HG03442 (cell line): ENCODE measurements around the gene COL1A1.

Source experiments
- ATAC-seq: cut with Tn5 transposase; IDR thresholded peaks from one replicate; pipeline ENCODE4 v1.9.1; 2021; ENCODE audit warnings: mild to moderate bottlenecking, moderate library complexity; ENCODE audit not compliant: unreplicated experiment

The COL1A1 gene

DNA sequence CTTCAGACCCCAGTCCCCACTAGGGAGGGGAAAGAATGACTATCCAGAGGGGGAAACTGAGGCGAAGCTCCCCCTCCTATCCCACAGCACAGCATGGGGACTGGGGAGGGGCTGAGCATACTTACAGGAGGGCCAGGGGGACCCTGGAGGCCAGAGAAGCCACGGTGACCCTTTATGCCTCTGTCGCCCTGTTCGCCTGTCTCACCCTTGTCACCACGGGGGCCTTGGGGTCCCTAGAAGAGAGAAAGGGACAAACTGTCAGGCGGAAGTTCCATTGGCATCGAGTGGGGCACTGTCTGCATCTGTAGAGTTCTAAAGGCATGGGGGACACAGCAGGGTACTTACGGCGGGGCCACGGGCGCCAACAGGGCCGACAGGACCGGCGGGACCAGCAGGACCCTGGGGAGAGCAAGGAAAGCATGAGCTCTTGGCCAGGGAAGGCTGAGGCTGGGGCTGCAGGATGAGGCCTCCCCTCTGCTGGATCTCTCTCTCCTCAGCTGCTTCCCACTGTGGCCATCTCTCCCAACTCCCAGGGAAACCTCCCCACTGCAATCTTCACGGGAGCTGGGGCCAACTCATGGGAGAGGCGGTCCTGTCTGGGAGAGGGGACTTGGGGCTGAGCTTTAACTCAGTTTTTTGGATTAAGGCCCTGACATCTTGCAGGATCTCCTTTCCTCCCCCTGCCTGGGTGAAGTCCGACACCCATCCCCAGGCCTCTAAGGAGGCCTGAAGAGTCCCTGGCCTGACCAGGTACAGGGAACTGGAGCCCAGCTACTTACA is 13.5 kb downstream of the COL1A1 start:
- no peak for ATAC-seq

GRCh38 chr17:50187394-50187725 is 14.1 kb downstream of the COL1A1 start:
- ATAC-seq: no peak

GRCh38 chr17:50186661-50187393 is 14.6 kb downstream of the COL1A1 start:
- no peak for ATAC-seq

- no peak for ATAC-seq
Observed at GRCh38 chr17:50185631-50186471, 15.6 kb downstream of the COL1A1 start.

- ATAC-seq: no peak
Observed at GRCh38 chr17:50184611-50185398, 16.6 kb downstream of the COL1A1 start.

GRCh38 chr17:50184064-50184463 is 17.4 kb downstream of the COL1A1 start:
- ATAC-seq: no peak

- no peak for ATAC-seq
Observed at GRCh38 chr17:50183421-50183994, 17.9 kb downstream of the COL1A1 start.

GRCh38 chr17:50182783-50183420 is 18.5 kb downstream of the COL1A1 start:
- ATAC-seq: no peak

DNA sequence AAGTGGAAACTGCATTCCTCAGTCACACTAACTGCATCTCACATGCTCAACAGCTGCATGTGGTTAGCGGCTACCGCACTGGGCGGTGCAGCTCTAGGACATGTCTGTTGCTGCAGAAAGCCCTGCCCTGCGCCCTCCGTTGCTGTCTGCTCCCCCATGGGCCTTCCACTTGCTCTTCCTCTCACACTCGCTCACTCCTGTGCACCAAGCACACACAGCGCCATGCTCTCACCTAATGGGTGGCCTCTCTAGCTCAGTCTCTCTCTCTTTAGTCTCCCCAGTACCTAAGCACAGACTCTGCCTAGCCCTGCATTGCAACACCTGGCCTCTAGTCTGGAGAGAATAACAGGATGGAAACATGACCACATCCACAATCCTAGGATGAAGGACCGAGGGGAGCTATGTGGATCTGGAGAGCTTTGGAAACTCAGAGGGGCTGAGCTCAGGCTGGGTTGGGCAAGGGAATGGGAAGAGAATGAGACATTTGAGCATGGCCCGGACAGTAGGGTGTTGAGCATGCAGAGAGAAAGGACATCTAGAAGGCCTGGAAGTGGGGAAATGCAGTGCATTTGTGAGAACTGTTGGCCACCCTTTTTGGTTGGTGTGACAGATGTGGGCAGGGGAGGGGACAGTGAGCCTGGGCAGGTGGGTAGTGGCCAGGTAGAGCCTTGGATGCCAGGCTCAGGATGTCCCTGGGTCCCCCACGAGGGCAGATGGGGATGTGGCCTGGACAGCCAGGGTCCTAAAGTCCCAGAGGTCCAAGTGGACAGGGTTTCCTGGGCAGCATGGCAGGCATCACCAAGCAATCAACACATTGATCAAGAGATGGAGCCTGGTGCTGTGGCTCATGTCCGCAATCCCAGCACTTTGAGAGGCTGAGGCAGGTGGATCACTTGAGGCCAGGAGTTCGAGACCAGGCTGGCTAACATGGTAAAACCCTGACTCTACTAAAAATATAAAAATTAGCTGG is 19.6 kb downstream of the COL1A1 start:
- no peak for ATAC-seq

DNA sequence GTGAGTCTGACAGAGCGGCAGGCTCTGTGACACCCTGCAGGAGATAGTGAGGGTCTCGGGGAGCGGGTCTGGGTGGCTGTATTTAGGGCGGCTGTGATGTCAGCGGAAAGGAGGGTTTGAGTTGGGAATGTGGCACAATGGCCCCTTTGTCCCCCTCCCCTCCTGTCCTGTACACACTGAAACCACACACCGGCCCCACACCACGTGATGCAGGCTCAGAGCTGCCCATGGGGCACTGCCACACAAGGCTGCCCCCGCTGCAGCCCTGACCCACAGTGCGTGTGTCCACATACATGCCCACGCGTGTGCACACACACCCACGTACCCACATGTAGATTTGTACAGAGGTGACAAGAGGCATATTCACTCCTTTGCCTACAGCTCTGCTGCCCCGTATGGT is 20.3 kb downstream of the COL1A1 start:
- ATAC-seq: no peak

DNA sequence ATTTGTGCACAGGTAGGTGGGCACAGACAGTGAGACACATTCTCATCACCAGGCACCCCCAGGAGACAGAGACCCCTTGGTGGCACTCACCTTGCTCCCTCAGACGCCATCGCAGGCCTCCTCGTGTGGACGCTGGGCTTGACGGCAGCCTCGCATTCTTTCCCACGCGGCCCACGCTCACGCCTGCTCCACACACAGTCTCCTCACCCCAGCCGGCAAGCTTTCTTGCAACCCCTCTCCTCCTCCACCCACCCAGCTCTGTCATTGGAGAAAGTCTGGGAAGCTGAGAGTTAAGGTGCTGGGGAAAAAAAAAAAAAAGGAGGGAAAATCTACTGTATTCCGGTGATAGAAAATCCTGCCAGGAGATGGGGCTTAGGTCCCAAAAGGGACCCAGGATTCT is 20.8 kb downstream of the COL1A1 start:
- no peak for ATAC-seq

DNA sequence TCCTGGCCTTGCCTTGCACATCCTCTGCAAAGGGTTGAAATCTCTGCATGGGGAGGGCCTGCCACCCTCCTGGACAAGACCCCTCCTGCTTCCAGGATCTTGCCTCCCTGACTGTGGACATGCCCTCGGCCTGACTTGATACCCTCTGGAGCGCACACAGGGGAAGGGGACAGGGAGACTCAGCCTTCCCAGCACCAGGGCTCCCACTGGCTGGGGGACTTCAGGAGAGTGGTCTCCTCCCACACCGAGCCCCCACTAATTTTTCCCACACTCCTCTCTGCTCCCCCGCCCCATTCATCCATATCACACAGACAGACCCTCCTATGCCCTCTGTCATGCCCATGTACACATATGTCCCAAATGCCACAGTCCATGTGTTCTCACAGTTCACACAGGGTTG is 21.3 kb downstream of the COL1A1 start:
- ATAC-seq: no peak

GRCh38 chr17:50177983-50178834 is 23.2 kb downstream of the COL1A1 start:
- ATAC-seq: no peak

DNA sequence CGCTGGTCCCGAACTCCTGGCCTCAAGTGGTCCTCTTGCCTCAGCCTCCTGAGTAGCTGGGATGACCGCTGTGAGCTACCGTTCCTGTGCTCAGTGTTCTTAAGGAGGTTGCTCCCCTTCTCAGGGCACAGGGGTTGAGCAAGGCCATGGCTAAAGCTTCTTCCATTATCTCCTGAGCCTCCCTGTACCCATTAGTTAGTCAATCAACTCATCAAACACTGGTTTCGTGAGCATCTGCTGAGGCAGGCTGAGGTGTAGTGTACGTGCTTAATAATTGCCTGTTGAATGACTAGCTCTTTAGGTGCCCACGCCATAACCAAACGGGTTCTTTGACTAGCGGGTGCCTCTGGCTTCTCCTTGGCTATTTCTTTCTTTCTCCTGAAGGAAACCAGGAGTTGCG is 24.0 kb downstream of the COL1A1 start:
- no peak for ATAC-seq

- ATAC-seq: no peak
Observed at GRCh38 chr17:50176559-50177357, 24.7 kb downstream of the COL1A1 start.

DNA sequence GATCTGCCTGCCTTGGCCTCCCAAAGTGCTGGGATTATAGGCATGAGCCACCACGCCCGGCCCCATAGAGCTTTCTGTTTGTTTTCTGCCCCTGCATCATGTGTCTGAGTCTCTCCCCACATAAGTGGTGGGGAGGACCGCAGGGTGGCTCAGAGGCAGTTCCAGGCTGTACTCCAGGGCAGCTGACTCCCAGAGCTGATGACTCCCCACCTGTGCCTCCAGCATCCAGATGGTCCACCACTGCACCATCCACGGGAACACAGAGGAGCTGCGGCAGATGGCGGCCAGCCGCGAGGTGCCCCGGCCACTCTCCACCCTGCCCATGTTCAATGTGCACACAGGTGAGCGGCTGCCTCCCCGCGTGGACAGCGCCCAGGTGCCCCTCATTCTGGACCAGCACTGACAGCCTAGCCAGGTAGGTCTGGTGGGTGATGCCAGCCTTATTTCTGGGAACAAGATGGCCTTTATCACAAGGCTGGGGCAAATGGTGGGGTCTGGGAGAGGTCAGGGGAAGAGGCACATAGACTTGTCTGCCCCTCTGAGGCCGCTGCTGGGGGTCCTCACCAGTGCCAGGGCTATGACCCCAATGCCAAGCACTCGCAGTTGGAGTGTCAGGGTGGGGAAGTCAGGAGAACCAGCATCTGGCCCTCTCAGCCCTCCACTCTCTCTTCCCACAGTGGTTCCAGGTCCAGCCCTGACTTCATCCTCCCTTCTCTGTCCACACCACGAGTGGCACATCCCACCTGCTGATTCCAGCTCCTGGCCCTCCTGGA is 26.2 kb downstream of the COL1A1 start:
- no peak for ATAC-seq
